ENCODE measurements around the gene CLEC16A.

- TF ChIP-seq, protein P1, sequence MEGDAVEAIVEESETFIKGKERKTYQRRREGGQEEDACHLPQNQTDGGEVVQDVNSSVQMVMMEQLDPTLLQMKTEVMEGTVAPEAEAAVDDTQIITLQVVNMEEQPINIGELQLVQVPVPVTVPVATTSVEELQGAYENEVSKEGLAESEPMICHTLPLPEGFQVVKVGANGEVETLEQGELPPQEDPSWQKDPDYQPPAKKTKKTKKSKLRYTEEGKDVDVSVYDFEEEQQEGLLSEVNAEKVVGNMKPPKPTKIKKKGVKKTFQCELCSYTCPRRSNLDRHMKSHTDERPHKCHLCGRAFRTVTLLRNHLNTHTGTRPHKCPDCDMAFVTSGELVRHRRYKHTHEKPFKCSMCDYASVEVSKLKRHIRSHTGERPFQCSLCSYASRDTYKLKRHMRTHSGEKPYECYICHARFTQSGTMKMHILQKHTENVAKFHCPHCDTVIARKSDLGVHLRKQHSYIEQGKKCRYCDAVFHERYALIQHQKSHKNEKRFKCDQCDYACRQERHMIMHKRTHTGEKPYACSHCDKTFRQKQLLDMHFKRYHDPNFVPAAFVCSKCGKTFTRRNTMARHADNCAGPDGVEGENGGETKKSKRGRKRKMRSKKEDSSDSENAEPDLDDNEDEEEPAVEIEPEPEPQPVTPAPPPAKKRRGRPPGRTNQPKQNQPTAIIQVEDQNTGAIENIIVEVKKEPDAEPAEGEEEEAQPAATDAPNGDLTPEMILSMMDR (IDR thresholded peaks at IDR 0.05 in 4 of 5, conservative IDR thresholded peaks at IDR 0.05 in 1 of 5): no peak
- TF ChIP-seq POLR2A (IDR thresholded peaks at IDR 0.05): no peak
These were observed 64.8 kb downstream of the CLEC16A start for GRCh38 chr16:11009027-11009755.
